Thyroid gland (tissue), 4 donors: ENCODE results near the gene PIP5K1C. TPM values are rescaled to one million over a fixed set of nuclear protein-coding genes. Genes with fewer than 3 reads are reported as not detected.

Source experiments
- DNase-seq, 2 donors: peaks; one replicate each; pipeline ENCODE4 v3.0.0-alpha.2; 2019
- H3K27ac ChIP-seq, 3 donors: fragments of 200-600 bp; sonication (generic); 1 replicate in 2 of 3; 2 replicates in 1 of 3; pipeline ENCODE4 v1.5.1; 2016 to 2019; ENCODE audit warnings: mild to moderate bottlenecking in 1 of 3, moderate library complexity in 1 of 3
- H3K27me3 ChIP-seq: fragments of 200-600 bp; sonication (generic); one replicate; pipeline ENCODE4 v1.5.1; 2019
- H3K36me3 ChIP-seq, 2 donors: fragments of 200-600 bp; sonication (generic); one replicate each; pipeline ENCODE4 v1.5.1; 2016 to 2019
- H3K4me1 ChIP-seq, 2 donors: fragments of 200-600 bp; sonication (generic); one replicate each; pipeline ENCODE4 v1.5.1; 2017 to 2019
- H3K4me3 ChIP-seq, 3 donors: fragments of 200-600 bp; sonication (generic); replicated peaks in 1 of 3; 1 replicate in 2 of 3; 2 replicates in 1 of 3; pipeline ENCODE4 v1.5.1; 2016; ENCODE audit warnings: mild to moderate bottlenecking in 1 of 3
- H3K9me3 ChIP-seq: fragments of 200-600 bp; sonication (generic); one replicate; pipeline ENCODE4 v1.5.1; 2017
- CTCF ChIP-seq, 6 experiments: fragments of 200-600 bp in 3 of 6; fragments of 450-650 bp in 3 of 6; sonication (generic) in 3 of 6; IDR thresholded peaks; one replicate each; pipeline ENCODE4 v1.5.1; 2016 to 2019; ENCODE audit warnings: antibody characterized with exemption in 6 of 6, mild to moderate bottlenecking in 2 of 6, inconsistent platforms in 1 of 6, moderate library complexity in 1 of 6
- POLR2A ChIP-seq, 2 donors: fragments of 450-650 bp; IDR thresholded peaks; one replicate each; pipeline ENCODE4 v1.6.1; 2017; ENCODE audit warnings: antibody characterized with exemption in 2 of 2, mild to moderate bottlenecking in 2 of 2, moderate library complexity in 1 of 2
- WGBS, 2 donors: methylation state at CpG; one replicate each; pipeline ENCODE4 v1.1.5; 2017; 5-methylcytosine and 5-hydroxymethylcytosine counted together
- intact Hi-C: fragments of 100-400 bp; cut with DNase I; formaldehyde crosslinking; loops from one replicate; pipeline ENCODE4 v1.15.1; 2023
- total RNA-seq, 4 donors: library from RNA; depleted of rRNA; stranded (reverse); fragments of >200 nt; gene quantifications; one replicate each; pipeline ENCODE4 v1.2.3, GENCODE V29; 2016

PIP5K1C gene
- total RNA-seq, 4 donors from 2014 or later: 23.2 to 42.4 (median 35.0) TPM

DNA sequence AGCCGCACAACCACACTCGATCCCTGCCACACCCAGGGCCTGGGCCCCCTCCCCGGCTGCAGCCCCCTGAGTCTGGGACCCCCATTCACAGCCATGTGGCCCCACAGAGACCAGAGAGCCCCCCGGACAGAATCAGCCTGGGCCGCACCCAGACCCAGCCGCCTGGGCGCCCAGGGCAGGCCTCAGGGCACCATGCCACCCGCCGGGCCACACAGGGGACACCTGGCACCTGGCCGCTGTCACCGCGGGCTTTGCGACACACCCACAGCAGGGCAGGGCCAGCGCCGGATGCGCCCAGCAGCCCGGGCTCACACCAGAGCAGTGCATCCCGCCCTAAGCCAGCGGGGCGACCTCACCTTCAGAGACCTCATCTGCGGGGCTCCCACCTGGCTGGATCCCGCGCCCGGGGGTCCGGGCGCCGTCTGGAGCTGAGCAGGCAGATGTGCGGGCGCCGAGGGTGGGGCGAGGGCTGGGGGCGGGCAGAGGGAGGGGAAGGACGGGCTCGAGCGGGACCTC is 94.0 kb downstream of the PIP5K1C start:
- peaks cover 2% of the 10 kb centered on the region in 2 donors for H3K36me3 ChIP-seq
- peak overlapping the region in 1 of 3 donors; percentile 31 for H3K4me3 ChIP-seq
- peaks cover 13% of the 10 kb centered on the region for H3K27me3 ChIP-seq
- peak; percentile 31 to 36 for DNase-seq
- TF ChIP-seq POLR2A (IDR thresholded peaks at IDR 0.05) (no peak), CTCF (IDR thresholded peaks at IDR 0.05) (no peak)
- intact Hi-C loops: no loop called here
- peak overlapping the region in 2 of 3 donors; percentile 49 to 79 for H3K27ac ChIP-seq
- H3K4me1 ChIP-seq: peaks cover 14 to 33% of the 10 kb centered on the region in 2 donors
- no peaks in the 10 kb centered on the region for H3K9me3 ChIP-seq
- 18 to 29% methylated on average over 2 to 5 of the region's 35 CpGs for WGBS, 2 donors

GRCh38 chr19:3605770-3606169 is 94.5 kb downstream of the PIP5K1C start:
- no peak for DNase-seq
- Histone ChIP-seq H3K4me3 (peak overlapping the region in 1 of 3 donors; percentile 31), H3K9me3 (no peaks in the 10 kb centered on the region), H3K4me1 (peaks cover 14 to 33% of the 10 kb centered on the region in 2 donors), H3K27me3 (peaks cover 13% of the 10 kb centered on the region), H3K27ac (no peak overlapping the region), H3K36me3 (no peaks in the 10 kb centered on the region)
- 60 to 62% methylated on average over 5 of the region's 5 CpGs for WGBS, 2 donors
- no peak for TF ChIP-seq POLR2A (IDR thresholded peaks at IDR 0.05)
- TF ChIP-seq CTCF (IDR thresholded peaks at IDR 0.05): no peak
- intact Hi-C loops: no loop called here

- intact Hi-C loops: no loop called here
- Histone ChIP-seq H3K27me3 (peaks cover 13% of the 10 kb centered on the region), H3K4me3 (no peak overlapping the region), H3K4me1 (peaks cover 14 to 33% of the 10 kb centered on the region in 2 donors), H3K9me3 (no peaks in the 10 kb centered on the region), H3K36me3 (no peaks in the 10 kb centered on the region), H3K27ac (no peak overlapping the region)
- no peak for DNase-seq
- no peak for TF ChIP-seq CTCF (IDR thresholded peaks at IDR 0.05)
- TF ChIP-seq POLR2A (IDR thresholded peaks at IDR 0.05): no peak
- WGBS, 2 donors: 68 to 70% methylated on average over 3 of the region's 3 CpGs
Measured at GRCh38 chr19:3605361-3605760, 94.9 kb downstream of the PIP5K1C start.

DNA sequence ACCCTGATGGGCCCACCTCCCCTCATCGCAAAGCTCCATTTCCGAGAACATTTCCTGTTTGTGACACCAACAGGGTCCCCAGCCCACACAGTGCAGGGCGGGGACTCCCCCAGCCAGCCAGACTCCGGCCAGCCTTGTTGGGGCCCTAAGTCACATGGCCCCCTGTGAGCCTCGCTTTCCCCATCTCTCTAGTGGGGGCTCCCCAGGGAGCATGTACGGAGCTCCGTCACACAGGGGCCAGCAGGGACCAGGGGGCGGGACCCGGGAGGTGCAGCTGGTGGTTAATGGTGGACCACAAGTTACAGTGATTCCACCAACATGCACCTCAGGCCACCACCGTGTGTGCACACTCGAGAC is 95.3 kb downstream of the PIP5K1C start:
- peaks cover 13% of the 10 kb centered on the region for H3K27me3 ChIP-seq
- WGBS, 2 donors: 28 to 62% methylated on average over 9 to 10 of the region's 11 CpGs
- H3K4me3 ChIP-seq: no peak overlapping the region
- intact Hi-C loops: no loop called here
- no peaks in the 10 kb centered on the region for H3K36me3 ChIP-seq
- H3K9me3 ChIP-seq: no peaks in the 10 kb centered on the region
- no peak overlapping the region for H3K27ac ChIP-seq
- H3K4me1 ChIP-seq: peaks cover 14 to 33% of the 10 kb centered on the region in 2 donors
- DNase-seq: no peak
- TF ChIP-seq CTCF (IDR thresholded peaks at IDR 0.05): no peak
- TF ChIP-seq POLR2A (IDR thresholded peaks at IDR 0.05): no peak

- intact Hi-C loops: no loop called here
- H3K4me1 ChIP-seq: peaks cover 14 to 33% of the 10 kb centered on the region in 2 donors
- TF ChIP-seq POLR2A (IDR thresholded peaks at IDR 0.05) (no peak), CTCF (IDR thresholded peaks at IDR 0.05) (no peak)
- H3K9me3 ChIP-seq: no peaks in the 10 kb centered on the region
- H3K36me3 ChIP-seq: no peaks in the 10 kb centered on the region
- no peak for DNase-seq
- H3K4me3 ChIP-seq: no peak overlapping the region
- H3K27me3 ChIP-seq: peaks cover 13% of the 10 kb centered on the region
- H3K27ac ChIP-seq: no peak overlapping the region
- 77 to 80% methylated on average over 23 to 26 of the region's 27 CpGs for WGBS, 2 donors
Measured at GRCh38 chr19:3604227-3604986, 95.9 kb downstream of the PIP5K1C start.
